Measurements from ENCODE around the gene MTCH1. TPM values are rescaled to one million over a fixed set of nuclear protein-coding genes. Genes with fewer than 3 reads are reported as not detected.

The MTCH1 gene
- total and polyA plus RNA-seq, 2 donors from 2014 or later: 194 to 202 TPM

GRCh38 chr6:36936824-36937223 lies 49.2 kb downstream of the MTCH1 start:
- Histone ChIP-seq H3K4me3 (ENCODE audit: low read length in 3 of 3) (no peak overlapping the region), H3K4me1 (ENCODE audit: control insufficient read depth in 2 of 3, insufficient read depth in 2 of 3, low read depth in 1 of 3, low read length in 3 of 3) (no peaks in the 10 kb centered on the region), H3K9ac (ENCODE audit: low read length in 3 of 3) (no peak overlapping the region), H3K9me3 (ENCODE audit: control insufficient read depth in 2 of 3, insufficient read depth in 1 of 3, low read length in 3 of 3) (no peaks in the 10 kb centered on the region), H3K27me3 (ENCODE audit: control insufficient read depth, insufficient read depth, low read length) (no peaks in the 10 kb centered on the region), H3K27ac (ENCODE audit: low read depth in 2 of 2, low read length in 2 of 2) (no peak overlapping the region), H3K36me3 (ENCODE audit: control insufficient read depth in 2 of 3, insufficient read depth in 3 of 3, low read length in 3 of 3) (no peaks in the 10 kb centered on the region)
- TF ChIP-seq, protein P1, sequence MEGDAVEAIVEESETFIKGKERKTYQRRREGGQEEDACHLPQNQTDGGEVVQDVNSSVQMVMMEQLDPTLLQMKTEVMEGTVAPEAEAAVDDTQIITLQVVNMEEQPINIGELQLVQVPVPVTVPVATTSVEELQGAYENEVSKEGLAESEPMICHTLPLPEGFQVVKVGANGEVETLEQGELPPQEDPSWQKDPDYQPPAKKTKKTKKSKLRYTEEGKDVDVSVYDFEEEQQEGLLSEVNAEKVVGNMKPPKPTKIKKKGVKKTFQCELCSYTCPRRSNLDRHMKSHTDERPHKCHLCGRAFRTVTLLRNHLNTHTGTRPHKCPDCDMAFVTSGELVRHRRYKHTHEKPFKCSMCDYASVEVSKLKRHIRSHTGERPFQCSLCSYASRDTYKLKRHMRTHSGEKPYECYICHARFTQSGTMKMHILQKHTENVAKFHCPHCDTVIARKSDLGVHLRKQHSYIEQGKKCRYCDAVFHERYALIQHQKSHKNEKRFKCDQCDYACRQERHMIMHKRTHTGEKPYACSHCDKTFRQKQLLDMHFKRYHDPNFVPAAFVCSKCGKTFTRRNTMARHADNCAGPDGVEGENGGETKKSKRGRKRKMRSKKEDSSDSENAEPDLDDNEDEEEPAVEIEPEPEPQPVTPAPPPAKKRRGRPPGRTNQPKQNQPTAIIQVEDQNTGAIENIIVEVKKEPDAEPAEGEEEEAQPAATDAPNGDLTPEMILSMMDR (IDR thresholded peaks at IDR 0.05; ENCODE audit: borderline replicate concordance, extremely low read depth, insufficient read depth): no peak
- intact Hi-C loops (cut with DNase I): no loop called here
- DNase-seq (no peak), FAIRE-seq (no peak)

GRCh38 chr6:36934901-36935300 lies 51.1 kb downstream of the MTCH1 start:
- FAIRE-seq: no peak
- Histone ChIP-seq H3K9me3 (ENCODE audit: control insufficient read depth in 2 of 3, insufficient read depth in 1 of 3, low read length in 3 of 3) (no peaks in the 10 kb centered on the region), H3K27me3 (ENCODE audit: control insufficient read depth, insufficient read depth, low read length) (no peaks in the 10 kb centered on the region), H3K4me3 (ENCODE audit: low read length in 3 of 3) (no peak overlapping the region), H3K9ac (ENCODE audit: low read length in 3 of 3) (no peak overlapping the region), H3K36me3 (ENCODE audit: control insufficient read depth in 2 of 3, insufficient read depth in 3 of 3, low read length in 3 of 3) (no peaks in the 10 kb centered on the region), H3K4me1 (ENCODE audit: control insufficient read depth in 2 of 3, insufficient read depth in 2 of 3, low read depth in 1 of 3, low read length in 3 of 3) (no peaks in the 10 kb centered on the region), H3K27ac (ENCODE audit: low read depth in 2 of 2, low read length in 2 of 2) (no peak overlapping the region)
- intact Hi-C loops (cut with DNase I): no loop called here
- TF ChIP-seq, protein P1 (IDR thresholded peaks at IDR 0.05; ENCODE audit: borderline replicate concordance, extremely low read depth, insufficient read depth): no peak
- no peak for DNase-seq

DNA sequence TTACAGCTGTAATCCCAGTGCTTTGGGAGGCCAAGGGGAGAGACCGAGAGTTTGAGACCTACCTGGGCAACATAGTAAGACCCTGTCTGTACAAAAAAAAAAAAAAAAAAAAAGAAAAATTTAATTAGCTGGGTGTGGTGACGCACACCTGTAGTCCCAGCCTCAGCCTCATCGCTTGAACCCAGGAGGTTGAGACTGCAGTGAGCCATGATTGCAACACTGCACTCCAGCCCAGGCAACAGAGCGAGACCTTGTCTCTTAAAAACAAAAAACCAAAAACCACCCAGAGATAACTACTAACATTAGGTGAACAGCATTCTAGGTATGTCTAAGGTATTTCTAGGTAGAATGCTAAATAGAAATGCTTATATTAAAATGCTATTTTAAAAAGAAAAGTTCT lies 52.5 kb downstream of the MTCH1 start:
- FAIRE-seq (no peak), DNase-seq (no peak)
- no peak overlapping the region for H3K4me3 ChIP-seq (ENCODE audit: low read length in 3 of 3)
- no peaks in the 10 kb centered on the region for H3K36me3 ChIP-seq (ENCODE audit: control insufficient read depth in 2 of 3, insufficient read depth in 3 of 3, low read length in 3 of 3)
- H3K9me3 ChIP-seq (ENCODE audit: control insufficient read depth in 2 of 3, insufficient read depth in 1 of 3, low read length in 3 of 3): no peaks in the 10 kb centered on the region
- no peaks in the 10 kb centered on the region for H3K27me3 ChIP-seq (ENCODE audit: control insufficient read depth, insufficient read depth, low read length)
- no peaks in the 10 kb centered on the region for H3K4me1 ChIP-seq (ENCODE audit: control insufficient read depth in 2 of 3, insufficient read depth in 2 of 3, low read depth in 1 of 3, low read length in 3 of 3)
- intact Hi-C loops (cut with DNase I): no loop called here
- no peak overlapping the region for H3K27ac ChIP-seq (ENCODE audit: low read depth in 2 of 2, low read length in 2 of 2)
- TF ChIP-seq, protein P1 (IDR thresholded peaks at IDR 0.05; ENCODE audit: borderline replicate concordance, extremely low read depth, insufficient read depth): no peak
- H3K9ac ChIP-seq (ENCODE audit: low read length in 3 of 3): no peak overlapping the region

GRCh38 chr6:36933102-36933501 lies 52.9 kb downstream of the MTCH1 start:
- H3K9me3 ChIP-seq (ENCODE audit: control insufficient read depth in 2 of 3, insufficient read depth in 1 of 3, low read length in 3 of 3): no peaks in the 10 kb centered on the region
- intact Hi-C loops (cut with DNase I): no loop called here
- no peak overlapping the region for H3K27ac ChIP-seq (ENCODE audit: low read depth in 2 of 2, low read length in 2 of 2)
- H3K9ac ChIP-seq (ENCODE audit: low read length in 3 of 3): no peak overlapping the region
- FAIRE-seq: no peak
- no peaks in the 10 kb centered on the region for H3K4me1 ChIP-seq (ENCODE audit: control insufficient read depth in 2 of 3, insufficient read depth in 2 of 3, low read depth in 1 of 3, low read length in 3 of 3)
- H3K4me3 ChIP-seq (ENCODE audit: low read length in 3 of 3): no peak overlapping the region
- TF ChIP-seq, protein P1 (IDR thresholded peaks at IDR 0.05; ENCODE audit: borderline replicate concordance, extremely low read depth, insufficient read depth): no peak
- no peak for DNase-seq
- no peaks in the 10 kb centered on the region for H3K36me3 ChIP-seq (ENCODE audit: control insufficient read depth in 2 of 3, insufficient read depth in 3 of 3, low read length in 3 of 3)
- H3K27me3 ChIP-seq (ENCODE audit: control insufficient read depth, insufficient read depth, low read length): no peaks in the 10 kb centered on the region
